HG03442 (cell line): ENCODE data around the gene LRRFIP2.

ENCODE experiments used
- ATAC-seq: cut with Tn5 transposase; IDR thresholded peaks from one replicate; pipeline ENCODE4 v1.9.1; 2021; ENCODE audit warnings: mild to moderate bottlenecking, moderate library complexity; ENCODE audit not compliant: unreplicated experiment

LRRFIP2 gene

GRCh38 chr3:37117548-37117947 is 56.8 kb downstream of the LRRFIP2 start:
- no peak for ATAC-seq

DNA sequence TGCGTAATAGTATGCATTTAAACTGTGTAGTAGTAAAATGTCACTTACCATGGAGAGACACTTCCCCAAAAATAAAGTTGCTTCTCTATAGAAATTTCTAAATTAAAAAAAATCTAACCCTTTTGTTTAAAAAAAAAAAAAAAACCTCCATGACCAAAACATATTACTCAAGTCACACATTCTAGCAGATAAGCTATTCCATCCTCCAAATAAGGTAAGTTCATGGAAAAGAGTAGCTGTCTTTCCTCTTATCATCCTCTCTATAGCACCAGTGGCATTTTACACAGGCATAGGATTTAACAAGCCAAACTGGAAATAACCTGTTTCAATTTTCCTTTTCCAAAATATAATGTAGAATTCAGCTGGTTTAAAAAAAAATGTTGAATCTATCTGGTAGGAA is 57.4 kb downstream of the LRRFIP2 start:
- no peak for ATAC-seq

- no peak for ATAC-seq
Observed at GRCh38 chr3:37115446-37115845, 58.9 kb downstream of the LRRFIP2 start.

GRCh38 chr3:37114251-37115145 is 59.9 kb downstream of the LRRFIP2 start:
- ATAC-seq: no peak

DNA sequence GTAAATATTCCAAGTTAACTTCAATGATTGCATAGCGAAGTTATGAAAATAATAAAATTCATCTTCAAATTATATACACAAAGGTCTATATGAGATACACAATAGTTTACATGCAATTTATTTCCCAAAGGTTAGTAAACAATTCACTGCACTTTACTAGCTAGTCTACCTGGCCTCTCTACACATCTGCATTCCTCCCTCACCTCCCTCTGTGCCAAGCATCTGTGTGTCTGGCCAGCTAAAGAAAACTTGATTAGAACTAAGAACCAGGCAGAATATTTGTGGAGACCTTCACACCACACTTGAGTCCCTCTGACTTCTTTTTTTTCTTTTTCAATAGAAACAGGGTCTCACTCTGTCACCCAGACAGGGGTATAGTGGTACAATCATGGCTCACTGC is 61.4 kb downstream of the LRRFIP2 start:
- no peak for ATAC-seq

DNA sequence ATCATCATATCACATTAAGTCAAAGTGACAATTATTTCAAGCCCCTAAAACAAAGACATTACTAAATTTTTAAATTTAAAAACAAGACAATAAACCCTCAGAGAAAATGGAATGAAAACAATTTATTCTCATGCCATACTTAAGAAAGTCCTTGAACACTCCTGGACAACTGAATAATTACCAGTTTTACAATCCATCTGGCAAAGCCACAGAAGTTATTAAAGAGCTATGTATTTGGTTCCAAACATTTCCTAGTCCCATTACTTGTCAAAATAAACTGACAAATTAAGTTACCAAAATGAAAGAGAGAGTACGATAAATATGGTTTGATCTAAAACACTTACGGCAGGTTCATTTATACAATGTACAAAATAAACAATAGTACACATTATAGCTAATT is 63.2 kb downstream of the LRRFIP2 start:
- ATAC-seq: no peak

- no peak for ATAC-seq
Observed at GRCh38 chr3:37107846-37108245, 66.5 kb downstream of the LRRFIP2 start.

DNA sequence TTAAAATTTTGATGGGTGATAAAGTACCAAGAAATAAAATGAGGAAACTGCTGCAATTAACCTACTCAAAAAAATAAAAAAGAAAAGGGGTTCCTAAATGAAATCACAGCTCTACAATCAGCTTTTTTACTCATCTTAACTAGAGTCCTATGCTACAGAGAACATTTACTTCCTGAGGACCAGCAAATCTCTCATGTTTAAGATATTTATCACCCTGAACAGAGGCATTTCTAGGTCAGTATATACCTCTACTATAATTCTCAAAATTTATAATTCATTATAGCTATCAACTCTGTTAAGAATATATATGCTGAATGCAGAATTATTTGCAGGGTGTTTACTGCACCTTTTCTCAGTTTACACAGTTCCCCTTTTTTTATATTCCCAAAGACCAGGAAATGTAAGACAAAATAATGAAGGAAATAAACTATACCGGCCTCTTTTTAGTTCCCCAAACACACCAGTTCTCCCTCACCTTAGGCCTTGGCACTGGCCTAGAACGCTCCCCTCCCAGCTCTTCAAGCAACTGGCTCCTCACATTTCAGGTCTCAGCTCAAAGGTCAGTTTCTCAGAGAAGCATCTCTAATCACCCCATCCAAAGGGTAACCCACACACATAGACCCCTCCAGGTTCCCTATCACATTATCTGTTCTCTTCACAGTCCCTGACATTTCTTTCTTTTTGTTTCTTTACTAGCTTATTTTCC is 71.1 kb downstream of the LRRFIP2 start:
- no peak for ATAC-seq

DNA sequence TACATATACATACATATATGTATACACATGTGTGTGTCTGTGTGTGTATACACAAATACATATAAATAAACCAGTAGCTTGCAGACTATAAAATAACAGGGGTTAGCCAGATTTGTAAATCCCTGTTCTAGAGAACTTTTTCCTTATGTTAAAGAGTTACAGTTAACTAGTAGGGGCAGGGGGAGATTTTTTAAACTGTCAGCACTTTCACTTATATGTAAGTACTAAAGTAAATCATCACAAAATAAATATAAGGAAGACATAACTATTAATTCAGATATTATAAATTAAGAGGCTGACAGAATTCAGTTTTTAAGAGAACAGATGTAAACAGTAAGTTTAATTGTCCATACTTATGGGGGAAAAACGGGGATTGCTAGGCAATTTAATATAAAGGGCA is 74.0 kb downstream of the LRRFIP2 start:
- no peak for ATAC-seq

DNA sequence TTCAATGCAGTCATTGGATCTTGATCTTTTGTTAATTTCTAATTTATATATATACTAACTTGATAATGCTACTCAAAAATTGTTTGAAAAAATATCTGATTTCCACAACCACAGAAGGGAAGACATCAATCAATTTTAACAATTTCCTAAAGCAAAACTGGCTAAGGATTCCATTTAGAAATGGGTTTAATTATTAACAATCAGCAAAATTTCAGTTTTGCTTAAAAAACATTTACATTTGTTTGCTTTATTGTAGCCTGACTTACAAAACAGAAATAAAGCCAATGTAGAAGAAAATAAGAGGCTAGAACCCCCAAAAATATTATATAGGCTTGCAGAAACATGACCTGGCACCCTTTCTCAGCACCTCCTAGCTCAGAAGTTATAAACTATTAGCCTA is 74.9 kb downstream of the LRRFIP2 start:
- no peak for ATAC-seq

- no peak for ATAC-seq
Observed at GRCh38 chr3:37098884-37099283, 75.5 kb downstream of the LRRFIP2 start.

GRCh38 chr3:37097776-37098175 is 76.6 kb downstream of the LRRFIP2 start:
- ATAC-seq: no peak

DNA sequence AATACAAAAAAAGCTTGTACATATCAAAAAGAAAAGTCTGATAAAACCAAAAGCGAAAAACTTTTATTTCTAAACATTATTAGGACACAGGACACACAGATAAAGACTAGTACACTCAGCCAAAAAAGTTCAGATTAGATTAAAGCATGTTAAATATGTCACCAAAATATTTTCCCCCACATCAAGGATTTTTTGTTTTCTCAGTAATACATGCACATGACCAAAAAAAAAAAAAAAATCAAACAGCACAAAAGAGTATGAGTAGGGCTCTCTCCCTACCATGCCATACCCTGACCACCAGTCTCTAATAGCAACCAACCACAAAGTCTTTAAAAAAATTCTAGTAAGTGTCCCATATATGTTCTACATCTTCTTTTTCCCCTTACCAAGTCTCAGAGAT is 77.4 kb downstream of the LRRFIP2 start:
- no peak for ATAC-seq

GRCh38 chr3:37096288-37096687 is 78.1 kb downstream of the LRRFIP2 start:
- ATAC-seq: no peak

GRCh38 chr3:37094636-37095035 is 79.7 kb downstream of the LRRFIP2 start:
- no peak for ATAC-seq

DNA sequence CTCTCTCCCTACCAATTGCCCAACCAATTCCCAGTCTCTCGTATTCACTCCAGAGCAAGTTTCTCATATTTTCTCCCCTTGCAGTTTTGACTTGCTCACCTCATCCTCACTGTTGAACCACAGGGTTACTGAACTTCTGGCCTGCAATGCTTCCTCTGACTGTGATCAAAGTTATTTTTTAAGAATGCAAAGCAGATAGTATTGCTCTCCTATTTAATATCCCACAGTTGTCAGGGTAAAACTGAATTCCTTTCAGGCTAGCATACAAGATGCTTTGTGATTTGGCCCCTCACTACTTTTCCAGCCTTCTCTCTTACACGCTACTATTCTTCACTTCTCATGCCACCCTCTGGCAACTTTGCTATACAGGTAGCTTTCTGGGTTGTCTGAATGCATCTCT is 80.9 kb downstream of the LRRFIP2 start:
- no peak for ATAC-seq

DNA sequence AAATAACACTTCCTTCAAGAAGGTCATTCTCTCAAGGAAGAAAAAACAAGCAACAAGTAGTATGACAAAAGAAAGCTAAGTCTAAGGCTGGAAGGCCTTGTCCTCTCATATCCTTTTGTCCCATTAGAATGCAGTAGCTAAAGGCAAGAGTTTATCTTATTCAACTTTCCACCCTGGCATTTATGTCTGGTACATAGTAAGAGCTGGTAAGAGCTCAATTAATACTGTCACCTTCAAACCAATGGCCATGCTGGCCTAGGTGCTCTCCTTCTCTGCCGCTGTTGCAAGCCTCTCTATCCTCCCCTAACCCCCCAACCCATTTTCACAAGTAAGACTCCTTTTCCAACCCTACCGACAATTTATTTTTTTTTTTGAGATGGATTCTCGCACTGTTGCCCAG is 81.9 kb downstream of the LRRFIP2 start:
- no peak for ATAC-seq

DNA sequence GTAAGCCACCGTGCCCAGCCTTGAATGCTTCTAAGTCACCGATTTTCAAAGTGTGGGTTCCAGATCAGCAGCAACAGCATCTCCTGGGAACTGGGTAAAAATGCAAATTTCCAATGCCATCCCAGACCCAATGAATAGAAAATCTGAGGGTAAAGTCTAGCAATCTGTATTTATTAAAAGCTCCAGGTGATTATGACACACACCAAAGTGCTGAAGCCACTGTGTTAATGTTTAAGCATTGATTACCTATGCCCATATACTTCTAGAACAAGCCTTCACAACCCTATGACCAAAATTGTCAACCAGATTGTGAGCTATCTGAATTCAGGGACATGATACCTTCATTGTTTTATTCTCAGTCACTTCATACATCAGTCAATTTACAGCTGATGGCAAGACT is 86.5 kb downstream of the LRRFIP2 start:
- ATAC-seq: no peak

GRCh38 chr3:37086918-37087317 is 87.5 kb downstream of the LRRFIP2 start:
- no peak for ATAC-seq

DNA sequence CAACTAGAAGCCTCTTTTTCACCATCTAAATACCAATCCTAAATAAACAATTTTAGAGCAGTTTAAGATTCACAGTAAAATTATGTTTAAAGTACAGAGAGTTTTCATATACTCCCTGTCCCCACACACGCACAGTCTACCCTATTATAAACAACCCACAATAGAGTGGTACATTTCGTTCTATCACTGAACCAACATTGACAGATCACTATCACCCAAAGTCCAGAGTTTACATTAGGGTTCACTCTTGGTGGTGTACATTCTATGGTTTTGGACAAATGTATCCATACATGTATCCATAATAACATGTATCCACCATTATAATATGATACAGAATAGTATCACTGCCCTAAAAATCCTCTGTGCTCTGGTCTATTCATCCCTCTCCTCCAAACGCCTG is 92.1 kb downstream of the LRRFIP2 start:
- ATAC-seq: no peak

GRCh38 chr3:37075955-37076354 is 98.4 kb downstream of the LRRFIP2 start:
- ATAC-seq: no peak

- ATAC-seq: no peak
Observed at GRCh38 chr3:37074178-37074577, 100.2 kb downstream of the LRRFIP2 start.
